Ovary (tissue), 9 donors: ENCODE results near the gene CIITA. TPM values are rescaled to one million over a fixed set of nuclear protein-coding genes. Genes with fewer than 3 reads are reported as not detected.

ENCODE experiments used
- DNase-seq, 5 donors: peaks; one replicate each; pipeline ENCODE4 v3.0.0-alpha.2; 2019 to 2020
- H3K27ac ChIP-seq, 2 donors: fragments of 200-600 bp; one replicate each; pipeline versions ENCODE4 v1.5.1 to v1.8.0; 2019 to 2022
- H3K27me3 ChIP-seq: fragments of 200-600 bp; one replicate; pipeline ENCODE4 v1.8.0; 2022
- H3K36me3 ChIP-seq: fragments of 200-600 bp; sonication (generic); one replicate; pipeline ENCODE4 v1.5.1; 2019
- H3K4me1 ChIP-seq: one replicate; pipeline ENCODE4 v1.8.1; 2013; ENCODE audit warnings: mild to moderate bottlenecking, moderate library complexity; ENCODE audit not compliant: insufficient read depth
- H3K4me3 ChIP-seq: fragments of 200-600 bp; sonication (generic); one replicate; pipeline ENCODE4 v1.5.1; 2017
- H3K9me3 ChIP-seq, 2 donors: fragments of 200-600 bp in 1 of 2; sonication (generic) in 1 of 2; one replicate each; pipeline versions ENCODE4 v1.5.1 to v1.8.1; 2013 to 2019; ENCODE audit warnings: mild to moderate bottlenecking in 1 of 2, moderate library complexity in 1 of 2
- CTCF ChIP-seq, 3 donors: fragments of 450-650 bp in 2 of 3; fragments of 200-600 bp in 1 of 3; IDR thresholded peaks; one replicate each; pipeline versions ENCODE4 v1.5.1 to v1.8.0; 2016 to 2022; ENCODE audit warnings: antibody characterized with exemption in 3 of 3, mild to moderate bottlenecking in 1 of 3
- EP300 ChIP-seq: sonication (generic); formaldehyde crosslinking; IDR thresholded peaks from one replicate; pipeline ENCODE4 v1.6.1; 2017; ENCODE audit warnings: antibody characterized with exemption
- POLR2A ChIP-seq: fragments of 450-650 bp; IDR thresholded peaks from one replicate; pipeline ENCODE4 v1.6.1; 2017; ENCODE audit warnings: antibody characterized with exemption, mild to moderate bottlenecking, moderate library complexity
- WGBS, 3 donors: extraction: QIAGEN DNeasy Blood & Tissue Kit in 1 of 3; methylation state at CpG; one replicate each; pipeline versions ENCODE4 v1.1.5 to v1.1.7; 2013 to 2017; 5-methylcytosine and 5-hydroxymethylcytosine counted together
- intact Hi-C, 4 donors: fragments of 100-400 bp; cut with DNase I; formaldehyde crosslinking; loops; one replicate each; pipeline versions ENCODE4 v1.11.0 to v1.15.1; 2022 to 2023
- polyA plus RNA-seq, 2 donors: library from polyadenylated mRNA; stranded (reverse); fragments of 200-250 nt in 1 of 2; fragments of 350-450 nt in 1 of 2; fragmentation: Illumina TruSeq in 1 of 2; extraction: RNeasy Lipid Tissue Mini Kit (QIAGEN cat#74804) in 1 of 2; gene quantifications; one replicate each; pipeline ENCODE4 v1.2.3, GENCODE V29; 2013 to 2014
- total RNA-seq, 7 donors: library from RNA; depleted of rRNA in 2 of 7; stranded (reverse); fragments of >200 nt in 2 of 7; fragmentation: NEBNext Ultra II Directional in 3 of 7; extraction: Animal tissue kit (Norgen Biotek cat#: 25700) in 3 of 7; gene quantifications; one replicate each; pipeline versions ENCODE4 v1.1.0 to v1.2.4, GENCODE V29; 2016 to 2023
- donor health status: DM: no; HTN: no; CAD: no; lungs with moderate emphysema.
- donor health status: DM: no; HTN: no; CAD: no.
- donor health status: Bipolar disorder and iron deficiency.
- donor health status: DM: yes; HTN: yes; CAD: no.
- donor health status: DM: no; HTN: no; CAD: no.
- donor health status: DM: yes; HTN: yes; CAD: no.

Gene CIITA
- total and polyA plus RNA-seq, 9 donors = 2.9 to 19.9 (median 7.2) TPM

DNA sequence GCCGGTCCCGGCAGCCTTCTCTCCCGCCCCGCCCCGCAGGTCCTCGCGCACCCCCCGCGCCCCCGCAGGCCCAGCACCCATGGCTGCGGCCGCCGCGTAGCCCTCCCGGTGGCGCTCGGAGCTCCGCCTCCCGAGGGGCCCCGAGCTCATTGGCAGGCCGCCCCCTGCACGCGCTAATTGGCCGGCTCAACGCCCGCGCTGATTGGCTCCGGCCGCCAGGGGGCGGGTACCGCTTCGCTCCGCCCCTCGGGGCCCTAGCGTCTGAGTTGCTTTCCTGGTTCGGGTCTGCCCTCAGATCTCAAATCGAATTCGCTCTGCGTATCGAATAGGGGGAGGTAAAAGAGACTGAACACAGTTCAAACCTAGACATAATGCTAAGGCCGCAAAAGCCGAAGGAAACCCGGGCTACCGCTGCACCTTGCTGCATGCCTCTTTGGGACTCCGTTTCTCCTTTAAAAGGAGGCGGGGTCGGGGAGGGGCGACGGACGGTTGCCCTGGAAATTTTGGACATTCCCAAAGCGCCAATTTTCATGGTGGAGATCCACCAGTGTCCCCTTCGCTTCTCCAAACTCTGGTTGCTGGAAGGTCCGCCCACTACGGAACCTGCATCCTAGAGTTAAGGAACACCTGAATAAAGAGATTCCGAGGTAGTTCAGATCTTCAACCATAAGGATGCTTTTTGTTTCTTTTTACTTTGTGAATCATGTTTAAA is 65.5 kb downstream of the CIITA start, which contains the start of gene DEXI:
Gene DEXI (minus strand): TSS at position 117 of the 712 bp plus-strand sequence. CDS start 463 bp downstream, outside the sequence.
- peaks cover 24% of the 10 kb centered on the region for H3K4me1 ChIP-seq
- peak within 1 kb of the TSS; percentile 67 to 75 for H3K27ac ChIP-seq
- intact Hi-C loops = no loop called here
- H3K27me3 ChIP-seq = no peaks in the 10 kb centered on the region
- WGBS, 3 donors = 3 to 7% (median 7%) methylated on average over 31 to 55 of the region's 55 CpGs
- DNase-seq = peak; percentile 95 to 98 (median 97)
- H3K9me3 ChIP-seq = no peaks in the 10 kb centered on the region
- no peaks in the 10 kb centered on the region for H3K36me3 ChIP-seq
- TF ChIP-seq POLR2A (peak; percentile 31), EP300 (peak; percentile 30), CTCF (IDR thresholded peaks at IDR 0.05) (peak in 2 of 3 donors; percentile 22 to 48)
- H3K4me3 ChIP-seq = peak within 1 kb of the TSS; percentile 67

DNA sequence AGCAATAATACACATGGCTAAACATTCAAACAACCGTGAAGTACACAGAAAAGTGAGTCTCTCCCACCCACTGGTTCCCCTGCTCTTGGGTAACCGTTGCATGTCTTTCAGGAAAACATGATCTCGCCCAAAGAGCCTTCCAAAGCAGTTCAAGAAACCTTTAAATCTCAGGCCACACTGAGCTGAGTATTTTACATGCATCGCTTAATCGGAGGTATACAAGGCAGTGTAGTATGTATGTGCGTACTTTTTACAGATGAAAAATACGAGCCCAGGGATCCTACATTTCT is 66.0 kb downstream of the CIITA start:
- Histone ChIP-seq H3K36me3 (no peaks in the 10 kb centered on the region), H3K9me3 (no peaks in the 10 kb centered on the region), H3K27ac (no peak overlapping the region), H3K4me1 (peaks cover 22% of the 10 kb centered on the region), H3K27me3 (no peaks in the 10 kb centered on the region), H3K4me3 (peak overlapping the region; percentile 67)
- WGBS, 3 donors = 75 to 76% (median 76%) methylated on average over 7 of the region's 7 CpGs
- intact Hi-C loops = no loop called here
- no peak for DNase-seq
- no peak for TF ChIP-seq POLR2A
- no peak for TF ChIP-seq CTCF (IDR thresholded peaks at IDR 0.05)
- no peak for TF ChIP-seq EP300

DNA sequence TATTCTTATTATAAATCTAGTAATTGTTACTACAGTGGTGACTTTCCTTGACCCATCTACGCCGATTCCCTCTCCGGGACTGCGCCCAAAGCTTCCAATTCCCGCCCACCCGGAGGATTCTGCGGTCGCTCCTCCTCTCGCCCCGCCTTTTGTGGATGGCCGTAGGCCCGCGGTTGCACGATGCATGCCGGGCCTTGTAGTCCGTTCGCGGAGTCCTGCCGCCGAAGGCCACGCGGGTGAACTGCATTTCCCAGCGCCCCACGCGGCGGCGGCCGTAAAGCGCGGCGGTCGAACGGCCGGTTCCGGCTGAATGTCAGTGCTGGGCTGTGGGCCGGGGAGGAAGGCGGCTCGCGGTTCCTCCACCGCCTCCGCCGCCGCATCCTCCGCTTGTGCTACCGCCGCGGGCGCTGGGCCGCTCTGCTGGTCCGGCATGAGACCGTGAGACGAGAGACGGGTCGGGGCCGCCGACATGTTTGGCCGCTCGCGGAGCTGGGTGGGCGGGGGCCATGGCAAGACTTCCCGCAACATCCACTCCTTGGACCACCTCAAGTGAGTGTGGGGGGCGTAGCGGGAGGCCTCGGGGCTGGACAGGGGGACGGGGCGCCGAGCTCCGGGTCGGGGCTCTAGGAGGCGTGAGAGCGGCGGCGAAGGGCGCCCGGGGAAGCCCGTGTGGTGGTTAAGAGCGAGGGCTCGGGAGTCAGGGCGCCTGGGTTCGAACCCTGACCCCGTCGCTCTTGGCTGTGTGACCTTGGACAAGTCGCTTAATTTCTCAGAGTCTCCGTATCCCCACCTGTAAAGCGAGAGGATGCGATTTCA is 67.5 kb downstream of the CIITA start, which contains the start of gene CLEC16A:
Gene CLEC16A (plus strand): TSS at position 316 of the 816 bp plus-strand sequence. CDS start 154 bp downstream, at position 470.
- peak within 1 kb of the TSS in 1 of 2 donors; percentile 10 for H3K27ac ChIP-seq
- H3K4me1 ChIP-seq = peaks cover 14% of the 10 kb centered on the region
- H3K4me3 ChIP-seq = peak within 1 kb of the TSS; percentile 78
- TF ChIP-seq CTCF (IDR thresholded peaks at IDR 0.05) (peak in 2 of 3 donors; percentile 15 to 70), EP300 (no peak)
- peak; percentile 97 to 99 (median 98) for DNase-seq
- no peaks in the 10 kb centered on the region for H3K9me3 ChIP-seq
- H3K27me3 ChIP-seq = no peaks in the 10 kb centered on the region
- no peaks in the 10 kb centered on the region for H3K36me3 ChIP-seq
- 0% methylated on average over 68 to 86 of the region's 86 CpGs for WGBS, 3 donors
- intact Hi-C loops = no loop called here

DNA sequence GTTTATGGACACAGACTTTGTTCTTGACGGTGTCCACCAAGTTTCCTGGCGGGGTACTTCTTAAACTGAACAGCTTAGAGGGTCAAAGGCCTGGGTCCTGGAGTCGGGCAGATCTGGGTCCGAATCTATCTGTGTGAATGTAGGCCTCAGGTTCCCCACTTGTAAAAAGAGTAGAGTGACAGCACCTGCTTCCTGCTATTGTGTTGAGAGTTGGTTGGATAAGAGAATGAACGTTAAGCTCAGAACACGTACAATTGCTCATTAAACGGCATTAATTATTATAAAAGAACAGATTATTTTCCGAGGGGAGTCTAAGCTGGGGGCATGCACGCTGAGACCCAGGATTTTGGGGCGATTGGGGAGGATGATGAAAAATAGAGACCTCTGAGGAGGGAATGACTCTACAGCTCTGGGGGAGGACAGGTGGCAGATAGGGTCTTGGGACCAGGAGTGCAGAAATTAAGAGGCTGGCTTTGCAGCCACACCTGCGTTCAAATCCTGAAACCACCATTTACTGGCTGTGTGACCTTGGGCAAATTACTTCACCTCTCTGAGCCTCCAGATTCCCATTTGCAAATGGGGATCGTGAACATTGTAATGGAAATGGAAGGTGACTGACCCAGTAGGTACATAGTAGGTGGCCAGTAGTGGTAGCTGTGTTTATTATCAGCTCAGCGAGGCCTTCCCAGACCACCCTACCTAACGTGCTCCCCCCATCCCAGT is 68.2 kb downstream of the CIITA start:
- intact Hi-C loops = no loop called here
- Histone ChIP-seq H3K36me3 (no peaks in the 10 kb centered on the region), H3K4me1 (peaks cover 10% of the 10 kb centered on the region), H3K27me3 (no peaks in the 10 kb centered on the region), H3K27ac (no peak overlapping the region), H3K4me3 (peak overlapping the region; percentile 78), H3K9me3 (no peaks in the 10 kb centered on the region)
- 24 to 28% (median 27%) methylated on average over 14 of the region's 14 CpGs for WGBS, 3 donors
- DNase-seq = no peak
- TF ChIP-seq POLR2A (no peak), CTCF (IDR thresholded peaks at IDR 0.05) (no peak), EP300 (no peak)
